ENCODE data around the gene ACTN1.

ACTN1 gene

GRCh38 chr14:68891851-68892660 lies 87.0 kb downstream of the ACTN1 start:
- DNase-seq (ENCODE audit: low spot score) = no peak
- no peak for TF ChIP-seq CTCF (IDR thresholded peaks at IDR 0.05; ENCODE audit: extremely low read depth, missing control alignments)

GRCh38 chr14:68890173-68890931 lies 88.8 kb downstream of the ACTN1 start:
- no peak for DNase-seq (ENCODE audit: low spot score)
- TF ChIP-seq CTCF (IDR thresholded peaks at IDR 0.05; ENCODE audit: extremely low read depth, missing control alignments) = no peak

- no peak for TF ChIP-seq CTCF (IDR thresholded peaks at IDR 0.05; ENCODE audit: extremely low read depth, missing control alignments)
- DNase-seq (ENCODE audit: low spot score) = no peak
Measured at GRCh38 chr14:68888883-68889282, 90.2 kb downstream of the ACTN1 start.

GRCh38 chr14:68888025-68888850 lies 90.9 kb downstream of the ACTN1 start:
- DNase-seq (ENCODE audit: low spot score) = no peak
- TF ChIP-seq CTCF (IDR thresholded peaks at IDR 0.05; ENCODE audit: extremely low read depth, missing control alignments) = no peak

- DNase-seq (ENCODE audit: low spot score) = no peak
- no peak for TF ChIP-seq CTCF (IDR thresholded peaks at IDR 0.05; ENCODE audit: extremely low read depth, missing control alignments)
Measured at GRCh38 chr14:68886109-68886434, 93.0 kb downstream of the ACTN1 start.

- no peak for TF ChIP-seq CTCF (IDR thresholded peaks at IDR 0.05; ENCODE audit: extremely low read depth, missing control alignments)
- DNase-seq (ENCODE audit: low spot score) = no peak
Measured at GRCh38 chr14:68885226-68886108, 93.6 kb downstream of the ACTN1 start.

Measured in GM20000 (cell line).